Measurements from ENCODE around the gene CTU1.

DNA sequence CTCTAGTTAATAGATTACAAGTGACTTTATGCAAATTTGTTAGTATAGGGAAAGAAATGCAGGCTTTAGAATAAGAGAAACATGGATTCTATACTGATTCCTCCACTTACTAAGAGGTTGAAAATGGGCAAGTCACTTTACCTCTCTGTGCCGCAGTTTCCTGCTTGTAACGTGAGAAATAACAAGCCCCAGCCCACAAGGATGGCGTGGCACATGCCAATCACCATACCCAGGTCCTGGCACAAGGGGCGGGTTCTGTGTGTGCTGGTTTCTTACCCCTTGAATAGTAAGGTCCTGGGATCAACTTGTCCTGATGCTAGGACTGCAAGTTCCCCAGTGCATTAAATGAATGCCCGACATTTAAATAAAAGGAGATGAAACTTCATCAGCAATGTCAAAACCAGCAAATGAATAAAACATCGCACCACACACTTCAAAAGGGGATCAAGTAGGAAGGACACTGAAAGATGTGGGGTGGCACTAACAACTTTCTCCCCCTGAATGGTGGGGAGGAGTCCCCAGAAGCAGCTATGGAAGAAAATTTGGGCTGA is 8.6 kb upstream of the CTU1 start:
- TF ChIP-seq CTCF (IDR thresholded peaks at IDR 0.05) (no peak), POLR2AphosphoS5 (IDR thresholded peaks at IDR 0.05) (no peak), EP300 (IDR thresholded peaks at IDR 0.05) (no peak), POLR2A (IDR thresholded peaks at IDR 0.05) (no peak)

All from sigmoid colon (tissue), 4 donors.